SKM-1 (cell line): Measurements from ENCODE around the gene RBM15.

ENCODE experiments used
- DNase-seq: peaks from one replicate; lab custom pipeline; 2025; ENCODE audit not compliant: unreplicated experiment; lab: John Stamatoyannopoulos, UW

The RBM15 gene

GRCh38 chr1:110347182-110347893 lies 8.2 kb downstream of the RBM15 start:
- DNase-seq = no peak

GRCh38 chr1:110348050-110348449 lies 8.9 kb downstream of the RBM15 start:
- DNase-seq = no peak

GRCh38 chr1:110348771-110349170 lies 9.6 kb downstream of the RBM15 start:
- no peak for DNase-seq

- no peak for DNase-seq
Measured at GRCh38 chr1:110350360-110350759, 11.2 kb downstream of the RBM15 start.

- DNase-seq = no peak
Measured at GRCh38 chr1:110355321-110355720, 16.1 kb downstream of the RBM15 start.

- no peak for DNase-seq
Measured at GRCh38 chr1:110356379-110356778, 17.2 kb downstream of the RBM15 start.

- no peak for DNase-seq
Measured at GRCh38 chr1:110360431-110360830, 21.3 kb downstream of the RBM15 start.

- no peak for DNase-seq
Measured at GRCh38 chr1:110361856-110362255, 22.7 kb downstream of the RBM15 start.

GRCh38 chr1:110364221-110364620 lies 25.0 kb downstream of the RBM15 start:
- DNase-seq = no peak

GRCh38 chr1:110370827-110371226 lies 31.6 kb downstream of the RBM15 start:
- no peak for DNase-seq

- no peak for DNase-seq
Measured at GRCh38 chr1:110375490-110375889, 36.3 kb downstream of the RBM15 start.

- DNase-seq = peak; percentile 68
Measured at GRCh38 chr1:110380672-110381283, 41.6 kb downstream of the RBM15 start.

GRCh38 chr1:110383251-110383990 lies 44.2 kb downstream of the RBM15 start:
- DNase-seq = no peak

- no peak for DNase-seq
Measured at GRCh38 chr1:110384581-110385321, 45.6 kb downstream of the RBM15 start.

- no peak for DNase-seq
Measured at GRCh38 chr1:110385369-110385768, 46.2 kb downstream of the RBM15 start.

- no peak for DNase-seq
Measured at GRCh38 chr1:110387048-110387754, 48.0 kb downstream of the RBM15 start.

- no peak for DNase-seq
Measured at GRCh38 chr1:110390096-110390495, 50.9 kb downstream of the RBM15 start.

- DNase-seq = no peak
Measured at GRCh38 chr1:110390692-110391245, 51.6 kb downstream of the RBM15 start, which contains the start of gene SLC16A4. SLC16A4 (minus strand) TSS chr1:110391026; CDS start chr1:110389323, 1,703 bp downstream.

GRCh38 chr1:110393286-110393685 lies 54.1 kb downstream of the RBM15 start:
- no peak for DNase-seq
